Choroid plexus epithelial cell (primary cell): ENCODE results near the gene NPFFR1.
A peak's percentile ranks its signal among the peaks of the same experiment; 100 is the strongest.

Experiments used
- DNase-seq: peaks from one replicate; pipeline ENCODE4 v3.0.0-alpha.2; 2010; ENCODE audit warnings: low read depth
- H3K4me3 ChIP-seq: 2 replicates; pipeline ENCODE4 v1.5.1; 2011; ENCODE audit warnings: low read depth, mild to moderate bottlenecking, control low read depth, low read length, moderate library complexity
- CTCF ChIP-seq: conservative IDR thresholded peaks from 2 replicates; pipeline ENCODE4 v1.5.1; 2011; ENCODE audit warnings: low read depth, mild to moderate bottlenecking, control low read depth, inconsistent platforms, low read length, moderate library complexity

The NPFFR1 gene

GRCh38 chr10:70306886-70307520 lies 23.2 kb upstream of the NPFFR1 start:
- DNase-seq = no peak
- TF ChIP-seq CTCF = no peak
- H3K4me3 ChIP-seq = no peak overlapping the region

GRCh38 chr10:70306181-70306705 lies 22.4 kb upstream of the NPFFR1 start:
- H3K4me3 ChIP-seq = no peak overlapping the region
- no peak for TF ChIP-seq CTCF
- DNase-seq = no peak

- H3K4me3 ChIP-seq = no peak overlapping the region
- TF ChIP-seq CTCF = no peak
- no peak for DNase-seq
Observed at GRCh38 chr10:70303730-70304129, 19.9 kb upstream of the NPFFR1 start.

- H3K4me3 ChIP-seq = no peak overlapping the region
- DNase-seq = peak; percentile 77
- TF ChIP-seq CTCF = no peak
Observed at GRCh38 chr10:70302292-70302691, 18.5 kb upstream of the NPFFR1 start.

- TF ChIP-seq CTCF = no peak
- H3K4me3 ChIP-seq = no peak overlapping the region
- no peak for DNase-seq
Observed at GRCh38 chr10:70300908-70301597, 17.2 kb upstream of the NPFFR1 start.

- no peak for TF ChIP-seq CTCF
- no peak overlapping the region for H3K4me3 ChIP-seq
- no peak for DNase-seq
Observed at GRCh38 chr10:70300461-70300860, 16.7 kb upstream of the NPFFR1 start.

- no peak for DNase-seq
- no peak for TF ChIP-seq CTCF
Observed at GRCh38 chr10:70299876-70300275, 16.1 kb upstream of the NPFFR1 start.

More at GRCh38 chr10:70299876-70300275, 16.1 kb upstream of the NPFFR1 start:
- H3K4me3 ChIP-seq = no peak overlapping the region
